Mammary epithelial cell (primary cell): Measurements from ENCODE around the gene C9.

Experiments
- CTCF ChIP-seq, 2 donors: IDR thresholded peaks in 1 of 2; conservative IDR thresholded peaks in 1 of 2; 2 replicates each; pipeline ENCODE4 v1.5.1; 2011 to 2012; ENCODE audit warnings: inconsistent platforms in 2 of 2, low read length in 2 of 2, mild to moderate bottlenecking in 2 of 2, control low read depth in 1 of 2, low read depth in 1 of 2; ENCODE audit not compliant: insufficient read depth in 1 of 2; ENCODE audit errors: extremely low read depth in 1 of 2
- EZH2 ChIP-seq: IDR thresholded peaks from 2 replicates; pipeline ENCODE4 v1.6.1; 2012; ENCODE audit warnings: low read length, inconsistent platforms, borderline replicate concordance

GRCh38 chr5:39356263-39356662 is 8.0 kb downstream of the C9 start:
- TF ChIP-seq CTCF (conservative IDR thresholded peaks at IDR 0.05 in 1 of 2, IDR thresholded peaks at IDR 0.05 in 1 of 2; ENCODE audit: extremely low read depth in 1 of 2, insufficient read depth in 1 of 2, low read depth in 1 of 2, low read length in 2 of 2) (no peak), EZH2 (no peak)
